ENCODE measurements around the gene GPX4. TPM values are rescaled to one million over a fixed set of nuclear protein-coding genes. Genes with fewer than 3 reads are reported as not detected.

Gene GPX4, protein sequence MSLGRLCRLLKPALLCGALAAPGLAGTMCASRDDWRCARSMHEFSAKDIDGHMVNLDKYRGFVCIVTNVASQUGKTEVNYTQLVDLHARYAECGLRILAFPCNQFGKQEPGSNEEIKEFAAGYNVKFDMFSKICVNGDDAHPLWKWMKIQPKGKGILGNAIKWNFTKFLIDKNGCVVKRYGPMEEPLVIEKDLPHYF
- 920 TPM for total RNA-seq
- long read RNA-seq, transcript GPX4-201 (7 exons, 919 nt), result major isoform, 265 of 387 reads
- long read RNA-seq, transcript GPX4-204 (6 exons, 536 nt), result minor isoform, 32 of 387 reads
- long read RNA-seq, partial matches to known transcripts, result 51 of 387 reads
- long read RNA-seq, other reads (novel, unspliced or antisense), result 33 of 387 reads

DNA sequence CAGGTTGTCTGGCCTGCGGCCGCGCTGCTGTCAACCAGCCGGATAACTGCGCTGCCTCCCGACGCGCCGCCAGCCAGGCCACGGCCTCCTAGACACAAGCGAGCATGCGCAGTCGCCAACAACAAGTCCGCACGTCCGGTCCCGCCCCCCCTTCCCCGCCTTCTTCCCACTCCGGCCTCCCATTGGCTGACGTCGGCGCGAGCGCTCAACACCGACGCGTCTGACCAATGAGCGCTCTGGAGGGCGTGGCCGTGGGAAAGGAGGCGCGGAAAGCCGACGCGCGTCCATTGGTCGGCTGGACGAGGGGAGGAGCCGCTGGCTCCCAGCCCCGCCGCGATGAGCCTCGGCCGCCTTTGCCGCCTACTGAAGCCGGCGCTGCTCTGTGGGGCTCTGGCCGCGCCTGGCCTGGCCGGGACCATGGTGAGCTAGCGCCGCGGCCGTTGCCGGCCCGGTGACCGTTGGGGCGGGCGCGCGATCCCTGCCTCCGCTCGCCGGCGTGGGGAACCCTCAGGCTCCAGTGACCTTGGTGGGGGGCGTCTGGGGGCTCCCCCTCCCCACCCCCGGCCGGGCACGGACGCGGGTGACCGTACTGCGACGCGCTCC lies at the start of gene GPX4:
Gene GPX4 (plus strand): TSS at position 287 of the 603 bp plus-strand sequence. CDS start 50 bp downstream, at position 337.
- DNase-seq (ENCODE audit: low spot score), result peak; percentile 99

DNA sequence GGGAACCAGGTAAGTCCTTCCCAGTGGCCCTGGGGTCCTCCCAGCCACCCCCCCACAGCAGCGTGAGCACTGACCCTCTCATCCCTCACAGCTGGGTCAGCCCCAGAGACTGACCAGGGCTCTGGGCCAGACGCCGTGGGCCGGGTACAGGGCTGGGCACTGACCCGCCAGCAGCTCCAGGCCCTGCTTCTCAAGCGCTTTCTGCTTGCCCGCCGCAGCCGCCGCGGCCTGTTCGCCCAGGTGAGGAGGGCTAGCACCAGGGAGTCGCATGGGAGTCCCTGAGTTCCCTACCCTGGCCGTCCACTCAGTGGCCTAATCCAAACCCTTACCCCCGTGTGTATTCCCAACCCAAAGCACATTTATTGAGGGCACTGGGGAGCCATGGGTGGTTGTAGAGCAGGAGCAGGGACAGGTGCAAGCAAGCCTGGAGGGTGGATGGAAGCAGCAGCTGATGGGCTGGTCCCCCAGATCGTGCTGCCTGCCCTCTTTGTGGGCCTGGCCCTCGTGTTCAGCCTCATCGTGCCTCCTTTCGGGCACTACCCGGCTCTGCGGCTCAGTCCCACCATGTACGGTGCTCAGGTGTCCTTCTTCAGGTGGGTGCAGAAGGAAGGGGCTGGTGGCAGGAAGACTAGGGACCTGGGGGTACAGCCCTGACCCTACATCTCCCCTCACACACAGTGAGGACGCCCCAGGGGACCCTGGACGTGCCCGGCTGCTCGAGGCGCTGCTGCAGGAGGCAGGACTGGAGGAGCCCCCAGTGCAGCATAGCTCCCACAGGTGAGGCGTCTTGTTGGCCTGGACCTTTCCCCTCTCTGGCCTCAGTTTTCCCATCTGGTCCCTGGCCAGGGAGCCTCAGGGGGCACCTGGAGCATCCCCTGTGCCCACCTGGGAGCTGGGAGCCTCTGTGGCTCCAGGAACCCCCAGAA lies 49.4 kb upstream of the GPX4 start:
- DNase-seq (ENCODE audit: low spot score), result no peak

DNA sequence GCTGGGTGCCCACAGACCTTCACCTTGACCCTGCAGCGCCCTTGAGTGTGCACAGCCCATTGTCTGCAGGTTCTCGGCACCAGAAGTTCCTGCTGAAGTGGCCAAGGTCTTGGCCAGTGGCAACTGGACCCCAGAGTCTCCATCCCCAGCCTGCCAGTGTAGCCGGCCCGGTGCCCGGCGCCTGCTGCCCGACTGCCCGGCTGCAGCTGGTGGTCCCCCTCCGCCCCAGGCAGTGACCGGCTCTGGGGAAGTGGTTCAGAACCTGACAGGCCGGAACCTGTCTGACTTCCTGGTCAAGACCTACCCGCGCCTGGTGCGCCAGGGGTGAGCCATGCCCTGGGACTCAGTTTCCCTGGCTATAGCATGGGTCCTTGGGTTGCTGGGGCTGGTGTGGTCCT lies 48.8 kb upstream of the GPX4 start:
- no peak for DNase-seq (ENCODE audit: low spot score)

DNA sequence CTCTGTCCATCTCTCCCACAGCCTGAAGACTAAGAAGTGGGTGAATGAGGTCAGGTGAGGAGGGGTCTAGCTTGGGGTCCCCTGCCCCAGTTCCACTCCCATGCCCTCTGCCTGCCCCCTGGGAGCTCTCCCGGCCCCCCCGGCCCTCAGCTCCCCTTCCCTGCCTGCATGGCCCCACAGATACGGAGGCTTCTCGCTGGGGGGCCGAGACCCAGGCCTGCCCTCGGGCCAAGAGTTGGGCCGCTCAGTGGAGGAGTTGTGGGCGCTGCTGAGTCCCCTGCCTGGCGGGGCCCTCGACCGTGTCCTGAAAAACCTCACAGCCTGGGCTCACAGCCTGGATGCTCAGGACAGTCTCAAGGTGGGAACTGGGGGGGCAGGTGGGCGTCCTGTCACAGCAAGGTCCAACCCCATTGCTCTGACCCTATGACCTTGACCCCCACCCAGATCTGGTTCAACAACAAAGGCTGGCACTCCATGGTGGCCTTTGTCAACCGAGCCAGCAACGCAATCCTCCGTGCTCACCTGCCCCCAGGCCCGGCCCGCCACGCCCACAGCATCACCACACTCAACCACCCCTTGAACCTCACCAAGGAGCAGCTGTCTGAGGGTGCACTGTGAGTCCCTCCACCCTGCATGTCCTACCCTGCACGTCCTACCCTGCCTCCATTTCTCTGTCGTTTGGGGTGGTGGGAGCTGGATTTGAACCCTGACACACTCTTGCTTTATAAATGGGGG lies 47.7 kb upstream of the GPX4 start:
- DNase-seq (ENCODE audit: low spot score), result no peak

DNA sequence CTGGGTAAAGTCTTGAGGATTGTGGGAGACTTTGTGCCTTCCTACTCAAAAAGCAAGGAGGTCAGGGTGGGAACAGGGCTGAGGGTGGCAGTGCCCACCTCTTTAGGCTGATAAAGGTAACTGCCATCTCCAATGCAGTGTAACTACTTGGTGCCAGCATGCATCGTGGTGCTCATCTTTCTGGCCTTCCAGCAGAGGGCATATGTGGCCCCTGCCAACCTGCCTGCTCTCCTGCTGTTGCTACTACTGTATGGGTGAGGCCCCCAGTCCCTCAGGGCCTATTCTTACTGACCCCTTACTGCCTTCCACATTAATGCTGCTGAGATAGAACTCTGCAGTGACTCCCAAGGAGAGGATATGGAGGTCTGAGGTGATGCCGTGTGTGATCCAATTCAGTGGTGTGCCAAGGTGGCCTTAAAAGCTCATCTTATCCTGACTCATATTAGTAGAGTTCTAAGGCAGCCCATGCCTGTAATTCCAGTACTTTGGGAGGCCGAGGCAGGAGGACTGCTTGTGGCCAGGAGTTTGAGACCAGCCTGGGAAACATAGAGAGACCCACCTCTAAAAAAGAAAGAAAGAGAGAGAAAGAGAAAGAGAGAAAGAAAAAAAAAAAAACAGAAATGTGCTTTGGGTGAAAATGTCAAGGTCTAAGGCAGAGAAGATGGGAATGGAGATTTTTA lies 46.5 kb upstream of the GPX4 start:
- no peak for DNase-seq (ENCODE audit: low spot score)

DNA sequence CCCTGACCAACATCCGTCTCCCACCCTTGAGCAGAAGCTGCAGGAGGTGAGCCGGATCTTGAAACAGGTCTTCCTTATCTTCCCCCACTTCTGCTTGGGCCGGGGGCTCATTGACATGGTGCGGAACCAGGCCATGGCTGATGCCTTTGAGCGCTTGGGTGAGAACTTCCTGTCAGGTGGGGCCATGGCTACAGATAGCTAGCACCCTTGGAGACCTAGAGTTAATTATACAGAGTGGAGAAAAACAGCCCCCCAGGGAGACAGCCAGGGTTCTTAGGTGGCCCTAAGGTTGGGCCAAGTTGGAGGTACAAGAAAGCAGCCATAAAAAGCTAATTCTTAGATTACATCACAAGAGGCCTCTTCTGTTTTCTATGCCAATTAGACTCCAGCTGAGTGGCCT lies 45.7 kb upstream of the GPX4 start:
- DNase-seq (ENCODE audit: low spot score), result no peak

DNA sequence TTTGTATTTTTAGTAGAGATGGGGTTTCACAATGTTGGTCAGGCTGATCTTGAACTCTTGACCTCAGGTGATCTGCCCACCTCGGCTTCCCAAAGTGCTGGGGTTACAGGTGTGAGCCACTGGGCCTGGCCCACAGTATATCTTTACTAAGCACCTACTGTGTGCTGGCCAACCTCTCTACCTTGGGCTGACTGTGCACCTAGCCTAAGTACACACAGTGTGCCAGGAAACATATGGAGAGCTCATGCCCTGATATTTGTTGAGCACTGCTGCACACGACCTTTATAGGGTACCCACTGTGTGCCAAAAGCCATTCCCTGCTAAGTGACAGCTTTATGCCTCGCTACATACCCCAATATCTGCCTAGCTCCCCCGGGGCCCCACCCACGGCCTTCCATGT lies 43.1 kb upstream of the GPX4 start:
- no peak for DNase-seq (ENCODE audit: low spot score)

DNA sequence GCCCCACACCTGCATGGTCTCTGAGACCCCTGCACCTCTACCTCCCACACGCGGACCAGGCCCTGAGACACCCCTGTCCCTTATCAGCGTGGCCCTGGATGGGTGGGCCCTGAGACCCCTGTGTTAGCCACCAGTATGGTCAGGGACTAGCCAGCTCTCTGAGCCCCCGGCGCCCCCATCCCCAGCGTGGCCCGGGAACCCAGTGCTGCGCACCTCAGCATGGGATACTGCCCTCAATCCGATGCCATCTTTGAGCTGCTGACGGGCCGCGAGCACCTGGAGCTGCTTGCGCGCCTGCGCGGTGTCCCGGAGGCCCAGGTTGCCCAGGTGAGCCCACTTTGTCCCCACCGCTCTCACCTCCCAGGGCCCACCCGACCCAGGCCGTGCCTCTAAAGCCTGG lies 41.8 kb upstream of the GPX4 start:
- no peak for DNase-seq (ENCODE audit: low spot score)

DNA sequence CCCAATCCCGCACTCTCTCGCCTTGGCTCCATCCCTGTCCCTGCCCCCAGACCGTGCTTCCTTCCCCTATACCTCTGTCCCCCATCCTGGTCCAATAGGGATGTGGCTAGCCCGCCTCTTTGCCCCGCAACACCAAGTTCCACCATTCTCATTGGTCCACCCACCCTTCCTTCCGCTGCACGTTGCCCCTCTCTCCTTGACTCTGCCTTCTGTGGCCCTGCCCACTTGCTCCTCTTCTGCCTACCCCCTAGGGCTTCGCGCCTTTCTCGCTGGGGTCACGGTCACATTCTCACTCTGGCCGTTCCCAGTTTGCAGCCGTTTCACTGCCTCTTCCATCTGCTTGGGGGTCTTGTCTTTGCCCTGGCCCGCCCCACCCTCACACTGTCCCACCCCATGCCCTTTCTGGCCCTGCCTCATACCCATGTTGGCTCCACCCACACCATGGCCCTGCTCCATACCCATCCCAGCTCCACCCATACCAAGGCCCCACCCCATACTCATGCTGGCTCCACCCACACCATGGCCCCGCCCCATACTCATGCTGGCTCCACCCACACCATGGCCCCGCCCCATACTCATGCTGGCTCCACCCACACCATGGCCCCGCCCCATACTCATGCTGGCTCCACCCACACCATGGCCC lies 41.3 kb upstream of the GPX4 start:
- no peak for DNase-seq (ENCODE audit: low spot score)

DNA sequence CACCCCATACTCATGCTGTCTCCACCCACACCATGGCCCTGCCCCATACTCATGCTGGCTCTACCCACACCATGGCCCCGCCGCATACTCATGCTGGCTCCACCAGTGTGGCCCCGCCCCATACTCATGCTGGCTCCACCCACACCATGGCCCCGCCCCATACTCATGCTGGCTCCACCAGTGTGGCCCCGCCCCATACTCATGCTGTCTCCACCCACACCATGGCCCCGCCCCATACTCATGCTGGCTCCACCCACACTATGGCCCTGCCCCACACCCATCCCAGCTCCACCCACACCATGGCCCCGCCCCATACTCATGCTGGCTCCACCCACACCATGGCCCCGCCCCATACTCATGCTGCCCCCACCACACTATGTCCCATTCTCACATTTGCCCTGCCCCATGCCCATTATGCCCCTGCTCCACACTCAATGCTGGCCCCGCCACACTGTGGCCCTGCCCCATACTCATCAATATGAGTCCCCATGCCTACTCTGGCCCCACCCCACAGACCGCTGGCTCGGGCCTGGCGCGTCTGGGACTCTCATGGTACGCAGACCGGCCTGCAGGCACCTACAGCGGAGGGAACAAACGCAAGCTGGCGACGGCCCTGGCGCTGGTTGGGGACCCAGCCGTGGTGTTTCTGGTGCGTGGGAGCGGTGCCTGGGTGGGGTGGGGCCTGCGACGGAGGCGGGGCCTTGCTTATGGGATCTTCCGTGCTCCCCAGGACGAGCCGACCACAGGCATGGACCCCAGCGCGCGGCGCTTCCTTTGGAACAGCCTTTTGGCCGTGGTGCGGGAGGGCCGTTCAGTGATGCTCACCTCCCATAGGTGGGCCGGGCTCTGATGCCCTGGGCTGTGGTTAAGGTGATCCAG lies 40.5 kb upstream of the GPX4 start:
- DNase-seq (ENCODE audit: low spot score), result no peak

DNA sequence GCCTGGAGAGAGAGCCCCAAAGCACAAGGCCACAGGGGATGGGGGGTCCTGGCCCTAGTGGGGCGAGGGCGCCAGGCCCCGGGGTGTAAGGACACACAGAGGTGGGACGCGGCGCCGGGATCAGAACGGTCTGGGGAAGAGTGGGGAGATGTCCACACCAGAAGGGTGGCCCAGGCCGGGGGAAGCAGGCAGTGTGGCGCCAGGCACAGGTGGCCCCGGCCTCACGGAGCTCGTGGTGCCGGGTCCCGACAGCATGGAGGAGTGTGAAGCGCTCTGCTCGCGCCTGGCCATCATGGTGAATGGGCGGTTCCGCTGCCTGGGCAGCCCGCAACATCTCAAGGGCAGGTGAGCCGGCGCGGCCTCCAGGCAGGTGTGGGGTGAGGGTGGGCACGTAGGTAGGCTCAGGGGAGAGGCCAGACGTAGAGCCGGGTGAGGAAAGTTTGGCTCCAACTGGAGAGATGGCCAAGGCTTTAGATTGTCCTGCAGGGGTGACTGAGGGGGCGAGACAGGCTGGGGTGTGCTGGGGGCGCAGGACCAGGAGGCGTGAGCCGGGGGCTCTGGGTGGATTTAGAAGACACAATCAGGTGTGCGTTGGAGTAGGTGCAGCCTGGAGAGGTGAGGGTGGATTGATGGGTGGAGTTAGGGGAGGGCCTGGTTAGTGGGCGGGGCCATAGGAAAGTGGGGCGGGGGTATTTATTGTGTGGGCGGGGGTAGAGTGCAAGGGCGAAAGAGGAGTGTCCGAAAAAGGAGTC lies 39.7 kb upstream of the GPX4 start:
- DNase-seq (ENCODE audit: low spot score), result no peak

DNA sequence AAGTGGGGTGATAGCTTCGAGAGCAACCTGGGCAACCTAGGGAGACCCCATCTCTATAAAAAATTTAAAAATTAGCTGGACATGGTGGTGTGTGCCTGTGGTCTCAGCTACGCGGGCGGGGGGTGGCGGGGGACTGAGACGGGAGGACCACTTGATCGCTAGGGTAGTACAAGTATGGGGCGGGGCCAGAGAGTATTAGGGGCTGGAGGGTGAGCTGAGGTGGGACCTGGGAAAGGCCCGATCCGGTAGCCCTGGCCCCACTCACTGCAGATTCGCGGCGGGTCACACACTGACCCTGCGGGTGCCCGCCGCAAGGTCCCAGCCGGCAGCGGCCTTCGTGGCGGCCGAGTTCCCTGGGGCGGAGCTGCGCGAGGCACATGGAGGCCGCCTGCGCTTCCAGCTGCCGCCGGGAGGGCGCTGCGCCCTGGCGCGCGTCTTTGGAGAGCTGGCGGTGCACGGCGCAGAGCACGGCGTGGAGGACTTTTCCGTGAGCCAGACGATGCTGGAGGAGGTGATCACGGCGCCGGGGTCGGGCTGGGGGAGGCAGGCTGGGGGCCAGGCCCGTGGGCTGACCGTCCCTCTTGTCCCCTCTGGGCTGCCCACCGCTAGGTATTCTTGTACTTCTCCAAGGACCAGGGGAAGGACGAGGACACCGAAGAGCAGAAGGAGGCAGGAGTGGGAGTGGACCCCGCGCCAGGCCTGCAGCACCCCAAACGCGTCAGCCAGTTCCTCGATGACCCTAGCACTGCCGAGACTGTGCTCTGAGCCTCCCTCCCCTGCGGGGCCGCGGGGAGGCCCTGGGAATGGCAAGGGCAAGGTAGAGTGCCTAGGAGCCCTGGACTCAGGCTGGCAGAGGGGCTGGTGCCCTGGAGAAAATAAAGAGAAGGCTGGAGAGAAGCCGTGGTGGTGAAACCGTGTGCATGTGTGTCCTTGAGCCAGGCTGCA lies 38.9 kb upstream of the GPX4 start:
- no peak for DNase-seq (ENCODE audit: low spot score)

DNA sequence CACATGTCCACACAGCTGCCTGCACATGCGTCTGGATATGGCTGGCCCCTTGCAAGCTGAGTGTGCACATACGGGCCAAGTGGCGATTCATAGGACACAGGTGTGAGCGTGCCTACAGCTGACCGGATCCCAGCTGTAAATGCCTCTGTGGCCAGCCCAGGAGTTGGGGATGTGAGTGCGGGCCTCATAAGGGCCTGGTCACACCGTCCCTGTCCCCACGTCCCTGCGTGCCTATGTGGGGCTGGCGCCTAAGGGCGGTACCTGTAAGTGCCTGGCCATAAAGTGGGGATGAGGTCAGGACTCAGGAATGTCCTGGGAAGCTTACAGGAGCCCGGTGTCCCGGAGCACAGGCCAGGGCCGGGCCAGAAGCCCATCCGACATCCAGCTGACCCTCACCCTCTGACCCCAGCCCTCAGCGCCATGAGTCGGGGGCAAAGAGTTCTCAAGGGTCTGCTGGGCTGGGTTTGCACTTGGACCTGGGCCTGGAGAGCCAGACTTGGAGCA lies 38.1 kb upstream of the GPX4 start:
- no peak for DNase-seq (ENCODE audit: low spot score)

DNA sequence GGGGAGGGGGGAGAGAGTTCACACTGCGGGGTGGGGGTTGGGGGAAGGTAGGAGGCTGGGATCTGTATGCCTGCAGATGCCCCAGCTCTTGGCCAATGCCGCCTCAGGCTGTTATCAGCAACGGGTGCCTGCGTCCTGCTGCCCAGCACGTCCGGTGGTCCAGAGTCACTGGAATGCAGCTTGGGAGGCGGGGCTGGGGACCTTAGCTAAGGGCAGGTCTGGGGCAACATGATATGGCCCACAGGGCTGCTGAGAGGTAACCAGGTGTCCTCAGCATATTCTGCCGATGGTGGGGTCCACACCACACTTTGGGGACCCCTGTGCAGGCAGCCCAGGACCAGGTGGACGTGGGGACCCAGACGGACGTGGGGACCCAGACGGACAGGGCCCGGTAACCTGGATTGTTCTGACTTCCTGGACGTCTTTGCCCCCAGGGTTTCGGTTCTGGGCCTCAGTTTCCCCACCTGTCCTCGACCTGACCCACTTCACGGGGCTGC lies 37.5 kb upstream of the GPX4 start:
- no peak for DNase-seq (ENCODE audit: low spot score)

DNA sequence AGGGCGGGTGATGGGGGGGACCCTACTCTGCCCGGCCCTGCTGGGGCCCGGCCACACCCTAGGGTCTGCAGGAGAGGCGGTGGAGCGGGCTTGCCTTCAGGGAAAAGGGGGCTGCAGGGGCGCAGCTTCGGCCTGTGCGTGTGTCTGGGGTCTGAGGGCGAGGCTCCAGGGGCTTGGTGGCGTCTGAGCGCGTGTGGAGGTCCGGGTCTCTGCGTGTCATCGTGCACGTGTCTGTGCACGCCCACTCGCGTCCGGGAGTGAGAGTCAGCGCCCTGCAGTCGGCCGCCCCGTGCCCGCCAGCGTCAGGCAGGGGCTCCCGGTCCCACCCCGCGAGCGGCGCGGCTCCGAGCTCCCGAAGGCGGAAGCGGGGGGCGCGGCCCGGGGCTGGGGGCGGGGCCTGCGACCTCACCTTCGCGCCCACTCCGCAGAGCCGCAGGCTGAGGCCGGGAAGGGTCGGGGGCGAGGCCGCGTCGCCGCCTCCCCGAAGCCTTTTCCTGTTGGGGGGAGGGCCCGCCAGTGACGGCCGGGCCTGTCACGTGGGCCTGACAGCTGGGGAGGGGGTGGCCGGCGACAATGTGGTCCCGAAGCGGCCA lies 37.0 kb upstream of the GPX4 start, which contains the start of gene ARHGAP45:
Gene ARHGAP45 (plus strand): TSS at position 420 of the 593 bp plus-strand sequence. CDS start 239 bp downstream, outside the sequence.
- no peak for DNase-seq (ENCODE audit: low spot score)

DNA sequence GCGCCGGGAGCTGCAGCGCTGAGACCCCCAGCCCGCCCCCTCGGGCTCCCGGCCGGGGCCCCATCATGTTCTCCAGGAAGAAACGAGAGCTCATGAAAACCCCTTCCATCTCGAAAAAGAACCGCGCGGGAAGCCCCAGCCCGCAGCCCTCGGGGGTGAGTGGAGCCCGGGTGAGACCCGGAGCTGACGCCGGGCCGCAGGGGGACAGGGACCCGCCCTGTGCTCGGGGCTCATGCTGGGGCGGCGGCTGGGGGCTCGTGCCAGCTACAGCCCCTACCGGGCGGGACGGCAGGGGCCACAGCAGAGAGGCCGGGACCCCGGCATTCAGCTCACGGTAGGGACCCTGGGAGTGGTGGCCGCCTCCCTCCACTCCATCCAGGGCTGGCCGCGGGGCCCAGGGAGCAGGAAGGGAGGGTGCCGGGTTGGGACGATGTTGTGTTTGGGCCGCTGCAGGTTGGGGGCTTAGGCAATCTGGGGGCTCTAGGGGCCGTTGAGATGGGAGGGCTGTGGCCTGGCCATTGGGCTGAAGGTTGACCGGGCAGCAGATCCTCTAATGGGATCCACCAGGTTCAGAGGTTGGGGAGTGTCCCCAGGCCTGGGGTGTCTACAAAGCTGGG lies 36.3 kb upstream of the GPX4 start:
- no peak for DNase-seq (ENCODE audit: low spot score)
